ENCODE measurements around the gene EIF3C.
"Not testable (repeated sequence)": the region's sequence is repeated elsewhere in the genome, so short reads cannot be mapped to it uniquely, and the experiment has no call there.

EIF3C gene

GRCh38 chr16:28746618-28747350 is 35.5 kb downstream of the EIF3C start:
- DNase-seq (ENCODE audit: low read depth): not testable (repeated sequence)

DNA sequence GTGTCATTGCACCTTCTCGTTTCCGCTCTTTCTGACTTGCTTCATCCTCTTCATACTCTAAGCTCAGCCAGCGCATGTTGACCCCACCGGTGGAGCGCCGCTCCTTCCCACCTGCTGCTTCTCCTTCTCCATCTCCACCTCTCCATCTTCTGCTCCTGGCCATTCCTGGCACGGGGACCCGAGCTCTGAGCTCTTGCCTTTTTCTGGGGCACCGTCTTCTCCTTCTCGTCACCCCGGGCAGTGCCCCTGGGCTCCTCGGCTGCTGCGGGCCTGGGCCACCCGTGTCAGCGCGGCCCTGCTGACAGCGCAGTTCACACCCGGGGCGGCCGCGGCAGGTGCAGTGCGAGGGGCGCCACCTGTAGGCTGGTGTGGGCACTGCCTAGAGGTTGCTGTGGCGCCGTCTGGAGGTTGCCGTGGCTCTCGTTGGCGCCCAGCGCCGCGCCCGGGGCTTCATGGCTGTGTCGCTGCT is 38.8 kb downstream of the EIF3C start:
- DNase-seq (ENCODE audit: low read depth): peak; percentile 28

DNA sequence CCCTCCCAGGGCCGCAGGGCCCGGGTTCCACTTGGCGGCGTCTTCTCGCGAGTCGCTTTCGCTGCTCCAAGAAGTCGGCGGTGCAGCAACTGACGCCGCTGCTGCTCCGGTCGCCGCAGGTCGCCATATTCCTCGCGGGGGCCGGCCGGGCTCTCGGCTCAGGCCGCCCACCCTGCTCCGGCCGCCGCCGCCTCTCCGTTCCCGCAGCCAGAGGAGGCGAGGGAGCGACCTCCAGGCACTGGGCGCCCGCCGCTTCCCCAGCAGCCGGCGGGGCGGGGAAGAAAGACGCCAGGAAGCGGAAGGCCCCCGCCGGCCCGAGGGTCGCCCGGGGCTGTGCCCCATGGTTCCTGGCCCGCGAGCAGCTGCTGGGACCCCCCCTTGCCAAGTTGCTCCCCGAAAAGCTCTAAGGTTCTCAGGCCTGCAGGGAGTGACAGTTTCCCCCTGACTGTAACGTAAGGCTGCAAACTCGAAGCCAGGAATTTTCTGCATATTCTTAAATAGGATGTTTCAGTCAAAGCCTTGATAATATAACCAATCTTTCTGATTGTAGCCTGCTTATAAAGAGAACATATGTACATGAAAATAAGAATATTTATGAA is 39.3 kb downstream of the EIF3C start:
- not testable (repeated sequence) for DNase-seq (ENCODE audit: low read depth)

- DNase-seq (ENCODE audit: low read depth): not testable (repeated sequence)
Measured at GRCh38 chr16:28751487-28751886, 40.2 kb downstream of the EIF3C start, which contains the start of gene NPIPB9. Gene NPIPB9 (plus strand): TSS chr16:28751787.

DNA sequence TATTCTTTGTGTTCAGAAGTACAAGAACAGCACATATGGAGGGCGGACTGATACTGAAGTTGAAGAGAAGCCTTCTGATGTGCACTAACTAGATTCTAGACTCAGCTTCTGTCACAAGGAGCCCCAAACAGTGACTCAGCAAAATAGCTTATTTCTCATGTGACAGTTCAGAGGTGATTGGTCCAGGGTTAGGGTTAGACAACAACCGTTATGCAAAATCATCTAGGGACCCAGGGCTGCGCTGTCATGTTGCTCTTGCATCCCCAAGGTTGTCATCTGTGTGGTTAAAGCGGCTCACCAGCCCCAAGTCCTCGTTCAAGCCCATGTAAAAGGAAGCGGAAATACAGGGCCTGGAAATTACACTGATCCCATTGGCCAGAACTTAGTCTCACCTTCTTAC is 70.4 kb downstream of the EIF3C start:
- DNase-seq (ENCODE audit: low read depth): not testable (repeated sequence)

GRCh38 chr16:28782357-28782756 is 71.1 kb downstream of the EIF3C start:
- DNase-seq (ENCODE audit: low read depth): not testable (repeated sequence)

Measured in stimulated activated CD4-positive, alpha-beta T cell treated with anti-CD3 and anti-CD28 coated beads, Interleukin-2, amount 100 ng/mL, for 4 hours (primary cell).